ENCODE data around the gene EPSTI1.

DNA sequence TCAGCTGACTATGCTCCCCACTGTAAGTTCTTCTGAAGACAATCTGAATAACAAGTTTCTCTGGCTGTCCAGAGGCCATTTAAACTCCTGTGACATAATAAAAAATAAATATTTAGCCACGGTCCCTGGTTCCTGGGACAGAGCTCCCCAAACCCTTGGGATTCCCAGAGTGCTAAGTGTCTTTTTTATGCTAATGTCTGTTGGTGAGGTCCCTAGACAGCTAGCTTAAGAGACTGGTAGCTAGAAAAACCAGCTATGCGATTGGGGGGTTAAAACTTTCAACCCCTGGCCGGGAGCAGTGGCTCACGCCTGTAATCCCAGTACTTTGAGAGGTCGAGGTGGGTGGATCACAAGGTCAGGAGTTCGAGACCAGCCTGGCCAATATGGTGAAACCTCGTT lies 5.9 kb downstream of the EPSTI1 start:
- TF ChIP-seq, protein P1, sequence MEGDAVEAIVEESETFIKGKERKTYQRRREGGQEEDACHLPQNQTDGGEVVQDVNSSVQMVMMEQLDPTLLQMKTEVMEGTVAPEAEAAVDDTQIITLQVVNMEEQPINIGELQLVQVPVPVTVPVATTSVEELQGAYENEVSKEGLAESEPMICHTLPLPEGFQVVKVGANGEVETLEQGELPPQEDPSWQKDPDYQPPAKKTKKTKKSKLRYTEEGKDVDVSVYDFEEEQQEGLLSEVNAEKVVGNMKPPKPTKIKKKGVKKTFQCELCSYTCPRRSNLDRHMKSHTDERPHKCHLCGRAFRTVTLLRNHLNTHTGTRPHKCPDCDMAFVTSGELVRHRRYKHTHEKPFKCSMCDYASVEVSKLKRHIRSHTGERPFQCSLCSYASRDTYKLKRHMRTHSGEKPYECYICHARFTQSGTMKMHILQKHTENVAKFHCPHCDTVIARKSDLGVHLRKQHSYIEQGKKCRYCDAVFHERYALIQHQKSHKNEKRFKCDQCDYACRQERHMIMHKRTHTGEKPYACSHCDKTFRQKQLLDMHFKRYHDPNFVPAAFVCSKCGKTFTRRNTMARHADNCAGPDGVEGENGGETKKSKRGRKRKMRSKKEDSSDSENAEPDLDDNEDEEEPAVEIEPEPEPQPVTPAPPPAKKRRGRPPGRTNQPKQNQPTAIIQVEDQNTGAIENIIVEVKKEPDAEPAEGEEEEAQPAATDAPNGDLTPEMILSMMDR (IDR thresholded peaks at IDR 0.05): no peak
- TF ChIP-seq POLR2A (IDR thresholded peaks at IDR 0.05): no peak
